Neural progenitor cell (in vitro differentiated cells): Measurements from ENCODE around the gene CERK.

Source experiments
- EZH2 ChIP-seq: fragments of 200-600 bp; sonication (generic); IDR thresholded peaks from 2 replicates; pipeline ENCODE4 v1.6.1; 2017; ENCODE audit warnings: antibody characterized with exemption, mild to moderate bottlenecking, moderate library complexity
- EZH2phosphoT487 ChIP-seq: fragments of 200-600 bp; sonication (generic); IDR thresholded peaks from 2 replicates; pipeline ENCODE4 v1.6.1; 2017; ENCODE audit warnings: antibody characterized with exemption
- TF ChIP-seq, protein P1 (sequence below): fragments of 200-600 bp; sonication (generic); IDR thresholded peaks from 2 replicates; pipeline ENCODE4 v1.5.1; 2017; ENCODE audit warnings: antibody characterized with exemption, mild to moderate bottlenecking

GRCh38 chr22:46769191-46769675 lies 31.2 kb upstream of the CERK start:
- no peak for TF ChIP-seq EZH2
- TF ChIP-seq, protein P1, sequence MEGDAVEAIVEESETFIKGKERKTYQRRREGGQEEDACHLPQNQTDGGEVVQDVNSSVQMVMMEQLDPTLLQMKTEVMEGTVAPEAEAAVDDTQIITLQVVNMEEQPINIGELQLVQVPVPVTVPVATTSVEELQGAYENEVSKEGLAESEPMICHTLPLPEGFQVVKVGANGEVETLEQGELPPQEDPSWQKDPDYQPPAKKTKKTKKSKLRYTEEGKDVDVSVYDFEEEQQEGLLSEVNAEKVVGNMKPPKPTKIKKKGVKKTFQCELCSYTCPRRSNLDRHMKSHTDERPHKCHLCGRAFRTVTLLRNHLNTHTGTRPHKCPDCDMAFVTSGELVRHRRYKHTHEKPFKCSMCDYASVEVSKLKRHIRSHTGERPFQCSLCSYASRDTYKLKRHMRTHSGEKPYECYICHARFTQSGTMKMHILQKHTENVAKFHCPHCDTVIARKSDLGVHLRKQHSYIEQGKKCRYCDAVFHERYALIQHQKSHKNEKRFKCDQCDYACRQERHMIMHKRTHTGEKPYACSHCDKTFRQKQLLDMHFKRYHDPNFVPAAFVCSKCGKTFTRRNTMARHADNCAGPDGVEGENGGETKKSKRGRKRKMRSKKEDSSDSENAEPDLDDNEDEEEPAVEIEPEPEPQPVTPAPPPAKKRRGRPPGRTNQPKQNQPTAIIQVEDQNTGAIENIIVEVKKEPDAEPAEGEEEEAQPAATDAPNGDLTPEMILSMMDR = no peak
- TF ChIP-seq EZH2phosphoT487 = no peak
